GF-D8 (cell line): Measurements from ENCODE around the gene DDX10.
A peak's percentile ranks its signal among the peaks of the same experiment; 100 is the strongest.

Source experiments
- DNase-seq: peaks from one replicate; lab custom pipeline; 2025; lab: John Stamatoyannopoulos, UW

Gene DDX10

DNA sequence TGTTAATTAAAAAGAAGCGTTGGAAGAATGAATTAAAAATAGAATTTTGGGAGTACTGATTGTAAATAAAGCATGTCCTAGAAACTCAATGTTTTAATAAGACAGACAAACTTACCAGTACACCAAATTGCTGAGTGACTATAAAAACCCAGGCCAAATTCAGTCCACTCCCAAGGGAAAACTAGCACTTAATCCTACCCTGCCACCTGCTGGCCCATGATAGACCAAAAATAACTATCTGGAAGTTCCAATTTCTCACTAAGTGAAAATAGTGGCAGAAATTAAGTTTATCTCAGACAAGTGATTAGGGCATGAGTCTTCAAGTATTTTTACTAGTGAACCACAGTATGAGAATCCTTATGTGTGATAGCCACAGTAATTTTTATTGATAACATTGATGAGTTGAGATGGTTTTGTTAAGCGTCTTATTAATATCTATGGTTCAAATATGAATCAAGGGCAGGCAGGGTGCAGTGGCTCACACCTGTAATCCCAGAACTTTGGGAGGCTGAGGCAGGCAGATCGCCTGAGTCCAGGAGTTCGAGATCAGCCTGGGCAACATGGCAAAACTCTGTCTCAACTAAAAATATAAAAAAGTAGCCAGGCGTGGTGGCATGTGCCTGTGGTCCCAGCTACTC is 9.8 kb upstream of the DDX10 start:
- peak; percentile 66 for DNase-seq

DNA sequence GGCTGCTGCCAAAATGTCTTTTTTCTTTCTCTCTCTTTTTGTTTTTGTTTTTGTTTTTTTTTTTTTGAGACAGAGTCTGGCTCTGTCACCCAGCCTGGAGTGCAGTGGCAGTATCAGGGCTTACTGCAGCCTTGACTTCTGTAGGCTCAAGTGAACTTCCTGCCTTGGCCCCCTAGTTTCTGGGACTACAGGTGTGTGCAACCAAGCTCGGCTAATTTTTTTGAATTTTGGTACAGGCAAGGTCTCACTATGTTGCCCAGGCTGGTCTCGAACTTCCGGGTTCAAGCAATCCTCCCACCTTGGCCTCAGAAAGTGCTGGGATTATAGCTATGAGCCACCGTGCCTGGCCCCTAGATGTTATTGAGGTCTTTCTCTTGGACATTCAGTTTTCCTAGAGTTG is 2.2 kb upstream of the DDX10 start:
- DNase-seq = no peak

DNA sequence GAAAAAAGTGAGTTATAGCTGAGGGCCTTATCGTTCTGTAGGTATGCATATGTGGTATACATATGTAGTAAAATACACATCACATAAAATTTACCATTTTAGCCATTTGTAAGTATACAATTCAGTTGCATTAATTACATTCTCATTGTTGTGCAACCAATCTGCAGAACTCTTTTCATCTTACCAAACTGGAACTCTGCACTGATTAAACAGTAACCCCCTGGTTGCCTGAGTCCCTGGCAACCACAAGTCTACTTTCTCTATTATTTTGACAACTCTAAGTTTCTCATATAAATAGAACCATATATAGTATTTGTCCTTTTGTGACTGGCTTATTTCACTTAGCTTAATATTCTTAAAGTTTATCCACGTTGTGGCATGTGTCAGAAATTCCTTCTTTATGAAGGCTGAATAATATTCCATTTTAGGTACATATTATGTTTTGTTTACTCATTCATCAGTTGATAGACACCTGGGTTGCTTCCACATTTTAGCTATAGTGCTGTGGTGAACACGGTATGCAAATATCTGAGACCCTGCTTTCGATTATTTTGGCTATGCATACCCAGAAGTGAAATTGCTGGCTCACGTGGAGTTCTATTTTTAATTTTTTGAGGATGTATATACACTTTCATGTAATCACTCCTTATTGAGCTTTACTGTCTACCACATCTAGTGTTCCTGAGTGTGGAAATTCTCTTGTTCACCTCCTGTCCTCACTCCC is 1.6 kb upstream of the DDX10 start:
- no peak for DNase-seq

DNA sequence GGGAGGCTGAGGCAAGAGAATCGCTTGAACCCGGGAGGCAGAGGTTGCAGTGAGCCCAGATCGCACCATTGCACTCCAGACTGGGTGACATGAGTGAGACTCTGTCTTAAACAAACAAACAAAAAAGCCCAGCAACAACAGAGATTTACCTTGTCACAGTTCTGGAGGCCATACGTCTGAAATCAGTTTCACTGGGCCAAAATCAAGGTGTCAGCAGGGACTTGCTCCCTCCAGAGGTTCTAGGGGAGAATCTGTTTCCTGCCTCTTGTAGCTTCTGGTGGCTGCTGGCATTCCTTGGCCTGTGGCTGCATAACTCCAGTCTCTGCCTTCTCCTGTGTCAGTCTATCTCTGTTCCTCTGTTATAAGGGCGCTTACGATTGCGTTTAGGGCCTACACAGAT is 1.5 kb downstream of the DDX10 start:
- DNase-seq = no peak

DNA sequence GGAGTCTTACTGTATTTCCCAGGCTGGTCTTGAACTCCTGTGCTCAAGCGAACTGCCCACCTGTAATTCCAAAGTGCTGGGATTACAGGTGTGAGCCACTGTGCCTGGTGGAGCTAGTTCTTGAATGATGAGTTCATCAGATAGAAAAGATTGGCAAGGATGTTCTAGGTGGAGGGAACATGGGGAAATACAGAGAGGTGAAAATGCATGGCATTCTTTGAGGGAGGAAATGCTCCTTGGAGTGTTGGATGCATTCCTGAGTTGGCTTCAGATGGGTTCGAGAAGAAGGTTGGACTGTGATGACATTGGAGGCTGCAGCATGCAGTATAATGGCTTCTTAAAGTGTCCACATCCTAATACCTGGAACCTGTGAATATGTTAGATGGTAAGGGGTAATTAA is 4.4 kb downstream of the DDX10 start:
- DNase-seq = no peak

DNA sequence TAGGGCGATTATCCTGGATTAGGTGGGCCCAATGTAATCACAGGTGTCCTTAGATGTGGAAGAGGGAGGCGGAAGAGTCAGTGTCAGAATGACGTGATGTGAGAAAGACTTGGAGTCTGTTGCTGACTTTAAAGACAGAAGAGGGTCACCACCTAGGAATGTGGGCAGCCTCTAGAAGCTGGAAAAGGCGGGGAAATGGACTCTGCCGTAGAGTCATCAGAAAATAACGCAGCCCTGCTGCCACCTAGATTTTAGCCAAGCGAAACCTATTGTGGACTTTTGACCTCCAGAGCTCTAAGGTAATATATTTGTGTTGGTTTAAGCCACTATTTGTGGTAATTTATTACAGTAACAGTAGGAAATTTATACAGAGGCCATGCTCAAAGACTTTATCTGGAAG is 4.8 kb downstream of the DDX10 start:
- no peak for DNase-seq

DNA sequence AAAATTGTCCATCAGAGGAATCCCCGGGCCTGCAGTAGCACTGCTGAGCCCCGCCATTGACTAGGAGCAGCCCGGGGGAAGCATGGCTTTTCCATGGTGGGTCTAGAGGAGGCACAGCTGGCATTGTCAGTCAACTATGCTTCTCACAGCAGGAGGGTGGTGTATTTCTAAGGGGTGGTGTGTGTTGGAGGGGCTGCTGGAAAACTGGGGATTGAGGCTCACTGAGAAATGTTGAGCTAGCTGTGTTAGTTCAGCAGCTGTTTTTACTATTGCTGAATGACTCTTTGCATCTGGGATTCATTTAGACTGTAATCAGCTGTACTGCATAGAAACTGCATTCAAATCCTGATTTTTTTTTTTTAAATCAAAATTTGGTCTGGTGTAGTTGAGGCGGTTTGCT is 5.6 kb downstream of the DDX10 start:
- no peak for DNase-seq

DNA sequence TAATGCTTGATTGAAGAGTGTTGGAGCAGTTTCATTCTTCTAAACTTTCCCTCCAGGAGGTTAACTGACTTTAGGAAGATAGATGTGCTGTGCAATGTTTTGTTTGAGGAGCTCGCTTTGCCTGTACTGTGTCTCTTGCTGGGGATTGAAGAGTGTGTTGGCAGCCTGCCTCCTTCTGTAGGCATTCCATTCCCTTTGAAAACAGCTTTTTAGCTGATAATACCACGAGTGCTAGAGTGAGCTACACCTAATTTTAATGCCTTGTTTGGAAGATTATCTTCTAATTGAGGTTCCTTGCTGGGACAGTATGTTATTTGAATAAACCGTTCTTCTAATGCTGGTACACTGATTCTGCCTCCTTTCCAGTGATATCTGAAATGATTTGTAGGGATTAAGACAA is 7.2 kb downstream of the DDX10 start:
- DNase-seq = no peak

DNA sequence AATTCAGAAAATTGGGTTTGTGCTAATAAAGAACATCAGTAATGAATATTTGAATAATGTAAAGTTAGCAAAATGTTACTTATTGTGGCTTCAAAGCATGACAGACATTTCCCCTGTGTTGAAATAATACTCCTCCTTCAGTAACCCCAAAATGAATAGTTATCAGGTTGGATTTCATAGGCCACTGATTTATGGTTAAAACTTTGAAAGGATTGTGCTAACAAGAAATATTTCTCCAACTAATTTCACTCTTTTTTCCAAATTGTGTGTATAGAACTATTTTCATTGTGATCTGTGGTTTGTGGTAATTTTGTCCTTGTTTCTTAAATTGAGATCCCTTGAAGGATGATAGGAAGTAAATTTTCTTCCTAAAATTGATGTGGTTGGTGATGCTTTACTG is 7.9 kb downstream of the DDX10 start:
- no peak for DNase-seq

DNA sequence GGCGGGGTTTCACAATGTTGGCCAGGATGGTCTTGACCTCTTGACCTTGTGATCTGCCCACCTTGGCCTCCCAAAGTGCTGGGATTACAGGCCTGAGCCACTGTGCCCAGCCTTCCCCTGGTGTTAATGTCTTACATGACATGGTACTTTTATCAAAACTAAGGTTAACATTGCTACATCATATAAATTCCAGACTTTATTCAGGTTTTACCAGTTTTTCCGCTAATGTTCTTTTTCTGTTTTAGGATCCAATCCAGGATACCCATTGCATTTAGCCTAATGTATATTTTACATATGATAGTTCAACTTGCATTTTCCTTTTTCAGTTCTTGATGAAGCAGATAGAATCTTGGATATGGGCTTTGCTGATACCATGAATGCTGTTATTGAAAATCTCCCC is 14.2 kb downstream of the DDX10 start:
- no peak for DNase-seq

DNA sequence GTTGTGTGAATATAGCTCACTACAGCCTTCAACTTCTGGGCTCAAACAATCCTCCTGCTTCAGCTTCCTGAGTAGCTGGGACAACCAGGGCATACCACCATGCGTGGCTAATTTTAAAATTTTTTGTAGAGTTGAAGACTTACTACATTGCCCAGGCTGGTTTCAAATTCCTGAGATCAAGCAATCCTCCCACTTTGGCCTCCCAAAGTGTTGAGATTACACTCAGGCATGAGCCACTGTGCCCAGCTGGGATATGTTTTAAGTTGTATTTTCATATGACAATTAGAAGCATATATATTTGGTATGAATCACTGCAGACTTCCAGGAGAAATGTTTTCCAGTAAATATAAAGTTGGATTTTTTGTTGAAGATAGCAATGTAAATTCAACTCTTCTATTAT is 15.4 kb downstream of the DDX10 start:
- no peak for DNase-seq

DNA sequence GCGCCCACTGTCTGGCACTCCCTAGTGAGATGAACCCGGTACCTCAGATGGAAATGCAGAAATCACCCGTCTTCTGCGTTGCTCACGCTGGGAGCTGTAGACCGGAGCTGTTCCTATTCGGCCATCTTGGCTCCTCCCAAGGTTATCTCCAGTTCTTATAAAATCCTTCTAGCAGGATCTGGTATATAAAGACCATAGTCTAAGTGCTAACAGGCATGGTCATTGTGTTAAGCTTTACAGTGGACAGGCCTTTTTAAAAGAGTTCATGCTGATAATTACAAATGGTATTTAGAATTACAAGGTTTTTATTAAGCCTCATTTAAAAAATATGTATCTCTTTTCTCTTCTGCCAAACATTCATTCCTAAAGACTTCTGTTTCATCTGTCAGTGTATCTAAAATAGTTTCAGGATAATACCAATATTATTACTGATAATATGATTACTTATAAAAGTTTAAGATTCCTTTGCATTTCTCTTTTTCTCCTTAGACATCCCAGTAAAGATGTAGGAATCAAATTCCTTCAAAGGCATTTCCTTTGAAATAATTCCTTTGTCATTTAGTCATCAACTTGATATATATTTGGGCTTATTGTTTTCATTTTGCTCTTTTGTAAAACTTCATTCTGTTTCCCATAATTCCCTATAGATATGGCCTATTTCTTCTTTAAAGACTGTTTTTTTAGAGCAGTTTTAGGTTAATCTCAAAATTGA is 20.7 kb downstream of the DDX10 start:
- no peak for DNase-seq

DNA sequence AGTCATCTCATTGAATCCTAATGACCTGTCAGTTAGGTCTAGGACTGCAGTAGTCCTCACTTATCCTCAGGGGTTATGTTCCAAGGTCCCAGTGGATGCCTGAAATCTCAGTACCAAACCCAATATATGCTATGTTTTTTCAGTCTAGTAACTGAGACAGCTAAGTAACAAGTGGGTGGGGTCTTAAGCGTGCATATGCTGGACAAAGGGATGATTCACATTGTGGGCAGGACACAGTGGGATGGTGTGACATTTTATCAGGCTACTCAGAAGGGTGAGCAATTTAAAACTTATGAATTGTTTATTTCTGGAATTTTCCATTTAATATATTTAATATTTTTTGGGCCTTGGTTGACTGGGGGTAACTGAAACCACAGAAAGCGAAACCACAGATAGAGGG is 29.0 kb downstream of the DDX10 start:
- DNase-seq = no peak

DNA sequence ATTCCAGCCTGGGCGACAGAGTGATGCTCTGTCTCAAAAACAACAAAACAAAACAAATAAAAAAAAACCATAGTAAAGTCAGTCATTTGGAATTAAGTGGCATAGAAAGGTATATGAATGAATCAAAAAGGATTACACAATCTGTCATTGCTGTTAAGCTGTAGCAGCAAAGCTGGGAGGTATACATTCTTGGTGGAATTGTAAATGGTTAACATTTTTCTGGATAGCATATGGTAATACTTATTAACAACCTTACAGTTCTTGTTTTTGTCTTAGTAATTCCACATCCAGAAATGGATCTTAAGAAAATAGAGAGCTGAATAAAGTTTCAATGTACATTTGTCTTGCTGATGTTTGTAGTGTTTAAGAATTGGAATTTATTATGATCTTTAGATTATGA is 30.0 kb downstream of the DDX10 start:
- no peak for DNase-seq

DNA sequence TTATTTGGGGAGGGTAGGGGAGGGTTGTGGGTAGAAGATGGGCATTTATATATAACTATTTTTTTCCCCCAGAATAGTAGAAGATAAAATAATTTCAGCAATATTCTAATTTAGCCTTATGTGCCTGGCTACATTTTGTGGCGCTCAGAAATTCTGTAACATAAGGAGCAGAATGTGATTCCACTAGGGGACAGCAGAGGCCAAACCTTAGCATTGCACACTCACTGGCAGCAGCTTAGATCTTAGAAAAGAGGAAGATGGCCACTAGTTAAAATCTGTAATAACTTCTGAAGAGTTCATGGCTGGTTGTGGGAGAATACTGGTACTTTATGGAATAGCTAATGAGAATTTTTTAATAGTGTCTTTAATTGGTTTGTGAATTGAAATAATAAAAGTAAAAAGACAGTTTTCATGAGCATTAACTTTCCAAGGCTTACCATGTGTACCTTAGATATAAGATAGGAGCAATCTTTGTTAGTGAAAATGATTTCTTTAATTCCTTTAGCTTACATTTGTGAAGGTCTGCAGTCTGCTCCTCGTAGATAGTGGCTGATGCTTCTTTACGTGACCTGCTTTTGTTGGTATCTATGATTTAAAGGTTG is 33.1 kb downstream of the DDX10 start:
- peak; percentile 88 for DNase-seq

DNA sequence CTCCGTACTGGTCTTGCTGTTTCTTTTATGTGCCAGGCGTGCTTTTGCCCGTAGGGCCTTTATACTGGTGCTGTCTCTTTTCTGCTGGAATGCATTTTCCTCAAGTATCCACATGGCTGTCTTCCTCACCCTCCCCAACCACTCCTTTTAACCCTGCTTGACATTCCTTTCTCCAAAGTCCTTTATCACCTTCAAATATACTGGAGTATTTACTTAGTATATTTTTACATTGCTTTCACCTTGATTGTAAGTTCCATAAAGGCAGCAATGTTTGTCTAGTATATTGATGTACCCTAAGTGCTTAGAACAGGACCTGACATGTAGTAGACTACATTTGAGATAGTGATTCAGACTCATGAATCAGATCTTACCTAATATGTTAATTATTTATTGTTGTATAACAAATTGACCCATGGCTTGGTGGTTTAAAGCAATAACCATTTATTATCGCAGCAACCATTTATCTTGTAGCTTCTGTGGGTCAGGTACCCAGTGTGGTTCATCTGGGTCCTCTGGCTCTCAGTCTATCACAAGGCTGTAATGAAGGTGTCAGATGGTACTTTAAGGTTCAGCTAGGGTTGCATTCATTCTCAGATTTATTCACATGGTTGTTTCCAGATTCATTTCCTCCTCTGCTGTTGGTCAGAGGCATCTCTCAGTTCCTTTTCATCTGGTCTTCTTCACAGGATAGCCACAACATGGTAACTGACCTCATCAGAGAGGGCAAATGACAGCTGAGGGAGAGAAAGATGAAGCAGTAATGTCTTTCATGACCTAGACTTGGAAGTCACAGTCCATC is 34.2 kb downstream of the DDX10 start:
- DNase-seq = no peak

DNA sequence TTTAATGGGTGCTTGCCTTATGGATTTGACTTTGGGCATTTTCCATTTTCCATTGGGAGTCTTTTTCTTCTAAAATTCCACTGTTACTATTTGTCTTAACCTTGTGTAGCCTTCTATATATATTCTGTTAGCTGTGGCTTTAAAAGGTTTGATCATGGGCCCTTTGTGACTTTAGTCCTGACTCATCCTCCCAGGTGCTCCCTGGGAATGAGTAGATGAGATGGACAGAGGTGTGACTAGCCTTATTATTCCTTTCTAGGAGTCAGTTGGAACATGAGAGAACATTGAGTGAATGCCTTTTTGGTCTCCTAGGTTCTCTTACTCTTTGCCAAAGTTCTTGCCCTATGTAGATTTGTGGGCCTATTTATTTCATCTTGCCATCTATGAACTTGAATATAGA is 39.0 kb downstream of the DDX10 start:
- no peak for DNase-seq

DNA sequence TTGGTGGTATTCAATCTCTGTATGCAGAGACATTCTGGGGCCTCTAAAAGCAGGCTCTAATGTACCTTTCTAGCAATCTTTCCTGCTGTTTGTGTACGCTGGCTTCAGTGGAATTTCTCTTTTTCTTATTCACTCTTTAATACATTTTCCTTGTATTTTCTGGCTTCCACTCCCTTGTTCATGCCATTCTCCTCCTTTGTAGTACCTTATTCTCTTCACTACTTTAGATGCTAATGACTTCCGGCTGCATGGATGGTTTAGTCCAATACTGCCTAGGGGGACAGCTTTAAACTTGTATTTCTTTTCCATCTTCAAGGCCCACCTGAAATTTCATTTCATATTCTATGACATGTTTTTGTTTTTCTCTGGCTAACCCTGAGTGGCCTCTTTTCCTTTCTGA is 40.2 kb downstream of the DDX10 start:
- DNase-seq = no peak

DNA sequence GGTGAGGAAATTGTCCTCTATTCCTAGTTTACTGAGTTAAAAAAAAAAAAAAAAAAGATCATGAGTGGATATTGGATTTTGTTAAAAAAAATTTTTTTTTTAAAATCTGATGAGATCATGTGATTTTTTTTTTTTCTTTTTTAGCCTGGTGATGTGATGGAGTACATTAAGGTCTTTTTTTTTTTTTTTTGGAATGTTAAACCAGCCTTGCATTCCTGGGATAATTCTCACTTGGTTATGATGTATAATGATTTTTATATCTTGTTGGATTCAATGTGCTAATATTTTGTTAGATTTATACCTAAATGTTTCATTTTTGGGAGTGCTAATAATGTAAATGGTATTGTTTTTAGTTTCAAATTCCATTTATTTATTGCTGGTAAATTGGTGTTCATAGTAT is 43.3 kb downstream of the DDX10 start:
- no peak for DNase-seq

DNA sequence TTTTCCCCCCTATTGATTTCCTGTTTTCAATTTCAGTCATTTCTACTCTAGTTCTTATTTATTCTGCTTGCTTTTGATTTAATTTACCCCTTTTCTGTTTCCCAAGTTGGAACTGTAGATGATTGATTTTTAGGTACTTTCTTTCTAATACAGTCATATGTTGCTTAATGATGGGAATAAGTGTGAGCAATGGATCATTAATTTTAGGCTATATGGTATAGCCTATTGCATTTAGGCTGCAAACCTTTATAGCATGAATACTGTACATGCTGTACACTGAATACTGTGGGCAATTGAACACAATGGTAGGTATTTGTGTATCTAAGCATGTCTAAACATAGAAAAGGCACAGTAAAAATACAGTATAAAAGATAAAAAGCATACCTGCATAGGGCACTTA is 44.9 kb downstream of the DDX10 start:
- no peak for DNase-seq

DNA sequence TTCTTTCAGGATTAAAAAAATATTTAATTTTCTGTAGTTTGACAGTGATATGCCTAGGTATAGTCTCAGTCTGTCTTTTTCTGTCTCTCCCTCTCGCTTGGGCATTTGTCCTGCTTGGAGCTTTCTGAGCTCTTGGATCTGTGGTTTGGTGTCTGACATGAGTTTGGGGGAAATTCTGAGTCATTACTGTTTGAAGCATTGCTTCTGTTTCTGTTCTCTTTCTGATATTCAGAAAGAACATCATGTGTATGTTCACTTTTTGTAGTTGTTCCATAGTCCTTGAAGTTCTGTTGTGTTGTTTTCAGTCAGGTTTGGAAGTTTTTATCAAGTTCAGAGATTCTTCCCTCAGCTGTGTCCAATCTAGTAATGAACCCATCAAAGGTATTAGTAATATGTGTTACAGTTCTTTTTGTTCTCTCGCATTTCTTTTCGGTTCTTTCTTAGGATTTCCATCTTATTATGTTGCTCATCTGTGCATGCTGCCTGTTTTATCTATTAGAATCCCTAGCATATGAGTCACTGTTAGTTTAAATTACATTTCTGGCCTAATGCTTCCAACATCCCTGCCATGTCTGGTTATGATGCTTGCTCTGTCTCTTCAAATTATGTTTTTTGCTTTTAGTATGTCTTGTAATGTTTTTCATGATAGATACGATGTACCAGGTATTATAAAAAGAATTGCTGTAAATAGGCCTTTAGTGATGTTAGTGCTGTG is 48.4 kb downstream of the DDX10 start:
- DNase-seq = no peak

DNA sequence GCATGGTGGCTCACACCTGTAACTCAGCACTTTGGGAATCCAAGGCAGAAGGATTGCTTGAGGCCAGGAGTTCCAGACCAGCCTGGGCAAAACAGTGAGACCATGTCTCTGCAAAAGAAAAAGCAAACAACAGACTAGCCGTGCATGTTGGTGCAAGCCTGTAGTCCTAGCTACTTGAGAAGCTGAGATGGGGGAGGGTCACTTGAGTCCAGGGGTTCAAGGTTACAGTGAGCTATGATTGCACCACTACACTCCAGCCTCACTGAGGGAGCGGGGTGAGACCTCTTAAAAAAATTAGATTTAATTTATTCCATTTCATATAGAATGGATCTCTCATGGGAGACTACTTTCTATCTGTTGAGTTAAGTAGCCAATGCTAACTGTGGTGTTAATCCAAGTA is 50.4 kb downstream of the DDX10 start:
- DNase-seq = no peak
